Measurements from ENCODE around the gene CORO1C.

CORO1C gene

GRCh38 chr12:108642269-108642870 is 88.9 kb downstream of the CORO1C start:
- peaks cover 12% of the 10 kb centered on the region for H3K36me3 ChIP-seq (ENCODE audit: control insufficient read depth, insufficient read depth, low read length)
- H3K9me3 ChIP-seq (ENCODE audit: control insufficient read depth, low read length), result no peaks in the 10 kb centered on the region
- no peak overlapping the region for H3K27ac ChIP-seq (ENCODE audit: insufficient read depth, low read depth, low read length, poor library complexity, severe bottlenecking)
- H3K4me3 ChIP-seq (ENCODE audit: insufficient read depth, low read depth, low read length), result no peak overlapping the region
- peaks cover 34% of the 10 kb centered on the region for H3K4me1 ChIP-seq (ENCODE audit: control insufficient read depth, insufficient read depth, low read length)
- H3K27me3 ChIP-seq (ENCODE audit: control insufficient read depth, insufficient read depth, low read length, poor library complexity, severe bottlenecking), result no peaks in the 10 kb centered on the region
- WGBS, 2 experiments, result 94% methylated on average over 15 to 16 of the region's 16 CpGs

GRCh38 chr12:108641446-108642268 is 89.7 kb downstream of the CORO1C start:
- H3K4me3 ChIP-seq (ENCODE audit: insufficient read depth, low read depth, low read length), result no peak overlapping the region
- H3K27me3 ChIP-seq (ENCODE audit: control insufficient read depth, insufficient read depth, low read length, poor library complexity, severe bottlenecking), result no peaks in the 10 kb centered on the region
- WGBS, 2 experiments, result 92% methylated on average over 9 of the region's 9 CpGs
- H3K4me1 ChIP-seq (ENCODE audit: control insufficient read depth, insufficient read depth, low read length), result peaks cover 38% of the 10 kb centered on the region
- no peaks in the 10 kb centered on the region for H3K9me3 ChIP-seq (ENCODE audit: control insufficient read depth, low read length)
- H3K36me3 ChIP-seq (ENCODE audit: control insufficient read depth, insufficient read depth, low read length), result peaks cover 12% of the 10 kb centered on the region
- no peak overlapping the region for H3K27ac ChIP-seq (ENCODE audit: insufficient read depth, low read depth, low read length, poor library complexity, severe bottlenecking)

- H3K4me1 ChIP-seq (ENCODE audit: control insufficient read depth, insufficient read depth, low read length), result peaks cover 38% of the 10 kb centered on the region
- no peaks in the 10 kb centered on the region for H3K9me3 ChIP-seq (ENCODE audit: control insufficient read depth, low read length)
- H3K27ac ChIP-seq (ENCODE audit: insufficient read depth, low read depth, low read length, poor library complexity, severe bottlenecking), result no peak overlapping the region
- H3K4me3 ChIP-seq (ENCODE audit: insufficient read depth, low read depth, low read length), result no peak overlapping the region
- H3K36me3 ChIP-seq (ENCODE audit: control insufficient read depth, insufficient read depth, low read length), result peaks cover 9% of the 10 kb centered on the region
- H3K27me3 ChIP-seq (ENCODE audit: control insufficient read depth, insufficient read depth, low read length, poor library complexity, severe bottlenecking), result no peaks in the 10 kb centered on the region
- 95% methylated on average over 10 of the region's 10 CpGs for WGBS, 2 experiments
These were observed 90.4 kb downstream of the CORO1C start for GRCh38 chr12:108640802-108641445.

GRCh38 chr12:108638997-108639822 is 92.1 kb downstream of the CORO1C start:
- Histone ChIP-seq H3K4me1 (ENCODE audit: control insufficient read depth, insufficient read depth, low read length) (peaks cover 42% of the 10 kb centered on the region), H3K4me3 (ENCODE audit: insufficient read depth, low read depth, low read length) (no peak overlapping the region), H3K36me3 (ENCODE audit: control insufficient read depth, insufficient read depth, low read length) (no peaks in the 10 kb centered on the region), H3K27me3 (ENCODE audit: control insufficient read depth, insufficient read depth, low read length, poor library complexity, severe bottlenecking) (no peaks in the 10 kb centered on the region), H3K27ac (ENCODE audit: insufficient read depth, low read depth, low read length, poor library complexity, severe bottlenecking) (peak overlapping the region; percentile 88), H3K9me3 (ENCODE audit: control insufficient read depth, low read length) (no peaks in the 10 kb centered on the region)
- 93 to 94% methylated on average over 11 of the region's 11 CpGs for WGBS, 2 experiments

GRCh38 chr12:108638141-108638827 is 93.0 kb downstream of the CORO1C start:
- 13% methylated on average over 18 of the region's 18 CpGs for WGBS, 2 experiments
- Histone ChIP-seq H3K36me3 (ENCODE audit: control insufficient read depth, insufficient read depth, low read length) (no peaks in the 10 kb centered on the region), H3K27me3 (ENCODE audit: control insufficient read depth, insufficient read depth, low read length, poor library complexity, severe bottlenecking) (no peaks in the 10 kb centered on the region), H3K4me3 (ENCODE audit: insufficient read depth, low read depth, low read length) (no peak overlapping the region), H3K9me3 (ENCODE audit: control insufficient read depth, low read length) (no peaks in the 10 kb centered on the region), H3K27ac (ENCODE audit: insufficient read depth, low read depth, low read length, poor library complexity, severe bottlenecking) (peak overlapping the region; percentile 88), H3K4me1 (ENCODE audit: control insufficient read depth, insufficient read depth, low read length) (peaks cover 50% of the 10 kb centered on the region)

GRCh38 chr12:108637222-108637971 is 93.9 kb downstream of the CORO1C start:
- no peaks in the 10 kb centered on the region for H3K27me3 ChIP-seq (ENCODE audit: control insufficient read depth, insufficient read depth, low read length, poor library complexity, severe bottlenecking)
- 83 to 86% methylated on average over 7 of the region's 7 CpGs for WGBS, 2 experiments
- H3K4me1 ChIP-seq (ENCODE audit: control insufficient read depth, insufficient read depth, low read length), result peaks cover 50% of the 10 kb centered on the region
- H3K36me3 ChIP-seq (ENCODE audit: control insufficient read depth, insufficient read depth, low read length), result no peaks in the 10 kb centered on the region
- H3K27ac ChIP-seq (ENCODE audit: insufficient read depth, low read depth, low read length, poor library complexity, severe bottlenecking), result peak overlapping the region; percentile 88
- no peak overlapping the region for H3K4me3 ChIP-seq (ENCODE audit: insufficient read depth, low read depth, low read length)
- no peaks in the 10 kb centered on the region for H3K9me3 ChIP-seq (ENCODE audit: control insufficient read depth, low read length)

- no peaks in the 10 kb centered on the region for H3K36me3 ChIP-seq (ENCODE audit: control insufficient read depth, insufficient read depth, low read length)
- no peak overlapping the region for H3K27ac ChIP-seq (ENCODE audit: insufficient read depth, low read depth, low read length, poor library complexity, severe bottlenecking)
- H3K4me1 ChIP-seq (ENCODE audit: control insufficient read depth, insufficient read depth, low read length), result peaks cover 42% of the 10 kb centered on the region
- 96 to 98% methylated on average over 4 to 5 of the region's 6 CpGs for WGBS, 2 experiments
- H3K4me3 ChIP-seq (ENCODE audit: insufficient read depth, low read depth, low read length), result no peak overlapping the region
- H3K9me3 ChIP-seq (ENCODE audit: control insufficient read depth, low read length), result no peaks in the 10 kb centered on the region
- H3K27me3 ChIP-seq (ENCODE audit: control insufficient read depth, insufficient read depth, low read length, poor library complexity, severe bottlenecking), result no peaks in the 10 kb centered on the region
These were observed 95.1 kb downstream of the CORO1C start for GRCh38 chr12:108635997-108636808.

GRCh38 chr12:108635201-108635996 is 95.9 kb downstream of the CORO1C start:
- no peaks in the 10 kb centered on the region for H3K9me3 ChIP-seq (ENCODE audit: control insufficient read depth, low read length)
- no peaks in the 10 kb centered on the region for H3K36me3 ChIP-seq (ENCODE audit: control insufficient read depth, insufficient read depth, low read length)
- H3K27ac ChIP-seq (ENCODE audit: insufficient read depth, low read depth, low read length, poor library complexity, severe bottlenecking), result no peak overlapping the region
- no peaks in the 10 kb centered on the region for H3K27me3 ChIP-seq (ENCODE audit: control insufficient read depth, insufficient read depth, low read length, poor library complexity, severe bottlenecking)
- H3K4me3 ChIP-seq (ENCODE audit: insufficient read depth, low read depth, low read length), result no peak overlapping the region
- WGBS, 2 experiments, result 59 to 61% methylated on average over 15 of the region's 15 CpGs
- peaks cover 42% of the 10 kb centered on the region for H3K4me1 ChIP-seq (ENCODE audit: control insufficient read depth, insufficient read depth, low read length)

Measured in ectodermal cell (in vitro differentiated cells).